K562 (cell line): ENCODE data around the gene SLC7A4. TPM values are rescaled to one million over a fixed set of nuclear protein-coding genes. Genes with fewer than 3 reads are reported as not detected.

Experiments
- CTBP1 ChIP-seq: fragments of 450-650 bp; IDR thresholded peaks from 2 replicates; pipeline ENCODE4 v1.6.1; 2016; ENCODE audit warnings: borderline replicate concordance
- EP400 ChIP-seq: fragments of 450-650 bp; IDR thresholded peaks from 2 replicates; pipeline ENCODE4 v1.6.1; 2017; ENCODE audit warnings: antibody characterized with exemption, mild to moderate bottlenecking, moderate library complexity
- GMEB1 ChIP-seq: fragments of 250-450 bp; sonication (Bioruptor Pico); IDR thresholded peaks from 2 replicates; pipeline ENCODE4 v1.4.0; 2020; ENCODE audit warnings: mild to moderate bottlenecking
- IFI16 ChIP-seq: fragments of 250-450 bp; sonication (Bioruptor Pico); IDR thresholded peaks from 2 replicates; pipeline ENCODE4 v2.1.2; 2022; ENCODE audit warnings: mild to moderate bottlenecking, inconsistent platforms
- JUNB ChIP-seq: fragments of 450-650 bp; formaldehyde crosslinking; conservative IDR thresholded peaks from 2 replicates; pipeline ENCODE4 v1.4.0; 2020; ENCODE audit warnings: mild to moderate bottlenecking
- MLLT1 ChIP-seq, 2 experiments: fragments of 450-650 bp; IDR thresholded peaks; 2 replicates each; pipeline ENCODE4 v1.6.1; 2016
- NR2F6 ChIP-seq: fragments of 450-650 bp; formaldehyde crosslinking; IDR thresholded peaks from 2 replicates; pipeline ENCODE4 v1.4.0; 2020; ENCODE audit warnings: mild to moderate bottlenecking
- PHTF2 ChIP-seq: fragments of 250-450 bp; sonication (Bioruptor Pico); IDR thresholded peaks from 2 replicates; pipeline ENCODE4 v1.5.0; 2021; ENCODE audit warnings: mild to moderate bottlenecking
- SMAD4 ChIP-seq: fragments of 250-450 bp; sonication (Bioruptor Pico); conservative IDR thresholded peaks from 2 replicates; pipeline ENCODE4 v1.8.0; 2021; ENCODE audit warnings: inconsistent platforms, mild to moderate bottlenecking, moderate library complexity
- ZNF41 ChIP-seq: fragments of 250-450 bp; sonication (Bioruptor Pico); conservative IDR thresholded peaks from 2 replicates; pipeline ENCODE4 v1.4.0; 2020; ENCODE audit warnings: mild to moderate bottlenecking
- ZNF695 ChIP-seq: fragments of 450-650 bp; formaldehyde crosslinking; IDR thresholded peaks from 2 replicates; pipeline ENCODE4 v1.4.0; 2020; ENCODE audit warnings: mild to moderate bottlenecking, moderate library complexity
- polyA plus RNA-seq, 8 experiments: library from polyadenylated mRNA; depleted of rRNA in 4 of 8; stranded (reverse) in 5 of 8; unstranded in 3 of 8; fragments of >200 nt; fragmentation: Nextera tagmentation in 2 of 8; fragmentation: Illumina TruSeq in 1 of 8; extraction: Ambion mirVana in 2 of 8; extraction: Trizol in 1 of 8; gene quantifications; 2 replicates each; pipeline versions ENCODE4 v1.2.1 to v1.2.3, GENCODE V29; 2011 to 2014; ENCODE audit warnings: inconsistent platforms in 1 of 8, missing spikeins in 1 of 8
- total RNA-seq, 7 experiments: library from RNA; depleted of rRNA in 6 of 7; stranded (reverse); fragments of >200 nt in 6 of 7; fragmentation: Illumina TruSeq in 2 of 7; extraction: Trizol in 2 of 7; gene quantifications; 2 replicates each; pipeline versions ENCODE4 v1.2.1 to v1.2.3, GENCODE V29; 2011 to 2021; ENCODE audit warnings: low replicate concordance in 1 of 7
- TF ChIP-seq, protein P1 (sequence below): fragments of 450-650 bp; formaldehyde crosslinking; conservative IDR thresholded peaks from 2 replicates; pipeline ENCODE4 v1.4.0; 2022; ENCODE audit warnings: mild to moderate bottlenecking, missing genetic modification characterization
- TF ChIP-seq, protein P2 (sequence below): sonication (generic); formaldehyde crosslinking; IDR thresholded peaks from 2 replicates; pipeline ENCODE4 v1.8.0; 2023; ENCODE audit warnings: mild to moderate bottlenecking, missing genetic modification reagents
- TF ChIP-seq, protein P3 (sequence below): fragments of 450-650 bp; IDR thresholded peaks from 2 replicates; pipeline ENCODE4 v1.6.1; 2017; ENCODE audit warnings: antibody characterized with exemption

SLC7A4 gene
- total and polyA plus RNA-seq, 9 of the 15 experiments (the other 6 are each of a cell fraction or from before 2014, with no cell fraction given), result not detected

DNA sequence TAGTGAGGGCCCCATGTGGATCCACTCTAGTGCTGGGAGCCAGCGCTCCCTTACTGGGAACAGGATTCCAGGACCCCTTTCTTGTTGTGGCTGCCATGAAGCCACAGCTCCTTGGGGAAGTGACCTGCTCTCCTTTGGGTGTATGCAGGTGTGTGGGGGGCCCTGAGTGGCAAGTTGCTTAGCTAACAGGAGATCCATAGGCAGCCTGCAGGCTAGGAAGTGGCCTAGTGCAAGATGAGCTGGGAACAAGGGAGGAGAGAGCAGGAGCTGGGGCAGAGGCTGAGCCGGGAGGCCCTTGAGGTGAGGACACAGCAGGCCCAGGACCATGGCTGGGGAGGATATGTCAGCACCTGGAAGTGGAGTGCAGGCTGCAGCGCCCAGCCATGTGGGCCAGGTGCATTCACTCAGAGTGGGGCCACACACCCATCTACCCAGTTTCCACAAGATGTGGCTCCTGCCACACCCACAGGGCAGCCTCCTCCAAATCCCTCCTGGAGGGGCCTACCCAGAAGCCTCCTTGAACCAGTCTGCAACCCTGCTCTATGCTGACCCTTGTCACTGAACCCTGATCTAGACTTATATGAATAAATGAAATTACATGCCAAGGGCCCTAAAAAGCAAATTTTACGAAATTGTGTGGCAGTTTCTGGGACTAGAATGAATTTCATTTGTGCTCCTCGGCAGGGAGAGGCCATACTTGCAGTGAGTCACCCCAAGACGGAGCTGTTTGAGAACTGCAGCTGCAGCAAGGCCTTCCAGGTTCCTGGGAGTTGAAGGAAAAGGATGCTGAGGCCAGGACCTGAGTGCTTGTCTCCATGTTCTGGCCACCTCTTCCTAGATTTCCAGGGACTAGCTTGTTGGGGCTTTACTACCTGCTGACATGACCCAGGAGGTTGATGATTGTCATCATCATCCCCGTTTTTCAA, 33.7 kb downstream of the SLC7A4 start (continued):
- TF ChIP-seq JUNB (CRISPR knock-in tag) (0 out of 2 replicates have a peak, but pooled peaks have one; percentile 1), MLLT1 (IDR thresholded peaks at IDR 0.05) (no peak), ZNF695 (peak; percentile 52; the same call in 1 of the 2 replicates), ZNF41 (CRISPR knock-in tag) (0 out of 2 replicates have a peak, but pooled peaks have one; percentile 30), IFI16 (CRISPR knock-in tag) (0 out of 2 replicates have a peak, but pooled peaks have one; percentile 41), SMAD4 (no peak), PHTF2 (CRISPR knock-in tag) (0 out of 2 replicates have a peak, but pooled peaks have one; percentile 20), EP400 (no peak), NR2F6 (peak; percentile 88), GMEB1 (CRISPR knock-in tag) (no peak), CTBP1 (no peak)
- TF ChIP-seq, protein P1, sequence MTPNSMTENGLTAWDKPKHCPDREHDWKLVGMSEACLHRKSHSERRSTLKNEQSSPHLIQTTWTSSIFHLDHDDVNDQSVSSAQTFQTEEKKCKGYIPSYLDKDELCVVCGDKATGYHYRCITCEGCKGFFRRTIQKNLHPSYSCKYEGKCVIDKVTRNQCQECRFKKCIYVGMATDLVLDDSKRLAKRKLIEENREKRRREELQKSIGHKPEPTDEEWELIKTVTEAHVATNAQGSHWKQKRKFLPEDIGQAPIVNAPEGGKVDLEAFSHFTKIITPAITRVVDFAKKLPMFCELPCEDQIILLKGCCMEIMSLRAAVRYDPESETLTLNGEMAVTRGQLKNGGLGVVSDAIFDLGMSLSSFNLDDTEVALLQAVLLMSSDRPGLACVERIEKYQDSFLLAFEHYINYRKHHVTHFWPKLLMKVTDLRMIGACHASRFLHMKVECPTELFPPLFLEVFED (CRISPR knock-in tag), result peak; percentile 93
- TF ChIP-seq, protein P2, sequence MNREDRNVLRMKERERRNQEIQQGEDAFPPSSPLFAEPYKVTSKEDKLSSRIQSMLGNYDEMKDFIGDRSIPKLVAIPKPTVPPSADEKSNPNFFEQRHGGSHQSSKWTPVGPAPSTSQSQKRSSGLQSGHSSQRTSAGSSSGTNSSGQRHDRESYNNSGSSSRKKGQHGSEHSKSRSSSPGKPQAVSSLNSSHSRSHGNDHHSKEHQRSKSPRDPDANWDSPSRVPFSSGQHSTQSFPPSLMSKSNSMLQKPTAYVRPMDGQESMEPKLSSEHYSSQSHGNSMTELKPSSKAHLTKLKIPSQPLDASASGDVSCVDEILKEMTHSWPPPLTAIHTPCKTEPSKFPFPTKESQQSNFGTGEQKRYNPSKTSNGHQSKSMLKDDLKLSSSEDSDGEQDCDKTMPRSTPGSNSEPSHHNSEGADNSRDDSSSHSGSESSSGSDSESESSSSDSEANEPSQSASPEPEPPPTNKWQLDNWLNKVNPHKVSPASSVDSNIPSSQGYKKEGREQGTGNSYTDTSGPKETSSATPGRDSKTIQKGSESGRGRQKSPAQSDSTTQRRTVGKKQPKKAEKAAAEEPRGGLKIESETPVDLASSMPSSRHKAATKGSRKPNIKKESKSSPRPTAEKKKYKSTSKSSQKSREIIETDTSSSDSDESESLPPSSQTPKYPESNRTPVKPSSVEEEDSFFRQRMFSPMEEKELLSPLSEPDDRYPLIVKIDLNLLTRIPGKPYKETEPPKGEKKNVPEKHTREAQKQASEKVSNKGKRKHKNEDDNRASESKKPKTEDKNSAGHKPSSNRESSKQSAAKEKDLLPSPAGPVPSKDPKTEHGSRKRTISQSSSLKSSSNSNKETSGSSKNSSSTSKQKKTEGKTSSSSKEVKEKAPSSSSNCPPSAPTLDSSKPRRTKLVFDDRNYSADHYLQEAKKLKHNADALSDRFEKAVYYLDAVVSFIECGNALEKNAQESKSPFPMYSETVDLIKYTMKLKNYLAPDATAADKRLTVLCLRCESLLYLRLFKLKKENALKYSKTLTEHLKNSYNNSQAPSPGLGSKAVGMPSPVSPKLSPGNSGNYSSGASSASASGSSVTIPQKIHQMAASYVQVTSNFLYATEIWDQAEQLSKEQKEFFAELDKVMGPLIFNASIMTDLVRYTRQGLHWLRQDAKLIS (CRISPR knock-in tag), result no peak
- TF ChIP-seq, protein P3, sequence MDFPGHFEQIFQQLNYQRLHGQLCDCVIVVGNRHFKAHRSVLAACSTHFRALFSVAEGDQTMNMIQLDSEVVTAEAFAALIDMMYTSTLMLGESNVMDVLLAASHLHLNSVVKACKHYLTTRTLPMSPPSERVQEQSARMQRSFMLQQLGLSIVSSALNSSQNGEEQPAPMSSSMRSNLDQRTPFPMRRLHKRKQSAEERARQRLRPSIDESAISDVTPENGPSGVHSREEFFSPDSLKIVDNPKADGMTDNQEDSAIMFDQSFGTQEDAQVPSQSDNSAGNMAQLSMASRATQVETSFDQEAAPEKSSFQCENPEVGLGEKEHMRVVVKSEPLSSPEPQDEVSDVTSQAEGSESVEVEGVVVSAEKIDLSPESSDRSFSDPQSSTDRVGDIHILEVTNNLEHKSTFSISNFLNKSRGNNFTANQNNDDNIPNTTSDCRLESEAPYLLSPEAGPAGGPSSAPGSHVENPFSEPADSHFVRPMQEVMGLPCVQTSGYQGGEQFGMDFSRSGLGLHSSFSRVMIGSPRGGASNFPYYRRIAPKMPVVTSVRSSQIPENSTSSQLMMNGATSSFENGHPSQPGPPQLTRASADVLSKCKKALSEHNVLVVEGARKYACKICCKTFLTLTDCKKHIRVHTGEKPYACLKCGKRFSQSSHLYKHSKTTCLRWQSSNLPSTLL, result no peak
